ENCODE results near the gene MED15.
"Not testable (repeated sequence)": the region's sequence is repeated elsewhere in the genome, so short reads cannot be mapped to it uniquely, and the experiment has no call there.

DNA sequence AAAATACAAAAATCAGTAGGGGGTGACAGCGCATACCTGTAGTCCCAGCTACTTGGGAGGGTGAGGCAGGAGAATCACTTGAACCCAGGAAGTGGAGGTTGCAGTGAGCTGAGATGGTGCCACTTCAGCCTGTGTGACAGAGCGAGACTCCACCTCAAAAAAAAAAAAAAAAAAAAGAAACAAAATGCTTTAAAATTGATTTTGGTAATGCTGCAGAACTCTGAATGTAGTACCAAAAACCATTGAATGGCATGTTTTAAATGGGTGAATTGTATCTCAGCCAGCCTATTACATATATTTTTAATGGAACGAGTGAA lies 37.9 kb downstream of the MED15 start:
- TF ChIP-seq, protein P1, sequence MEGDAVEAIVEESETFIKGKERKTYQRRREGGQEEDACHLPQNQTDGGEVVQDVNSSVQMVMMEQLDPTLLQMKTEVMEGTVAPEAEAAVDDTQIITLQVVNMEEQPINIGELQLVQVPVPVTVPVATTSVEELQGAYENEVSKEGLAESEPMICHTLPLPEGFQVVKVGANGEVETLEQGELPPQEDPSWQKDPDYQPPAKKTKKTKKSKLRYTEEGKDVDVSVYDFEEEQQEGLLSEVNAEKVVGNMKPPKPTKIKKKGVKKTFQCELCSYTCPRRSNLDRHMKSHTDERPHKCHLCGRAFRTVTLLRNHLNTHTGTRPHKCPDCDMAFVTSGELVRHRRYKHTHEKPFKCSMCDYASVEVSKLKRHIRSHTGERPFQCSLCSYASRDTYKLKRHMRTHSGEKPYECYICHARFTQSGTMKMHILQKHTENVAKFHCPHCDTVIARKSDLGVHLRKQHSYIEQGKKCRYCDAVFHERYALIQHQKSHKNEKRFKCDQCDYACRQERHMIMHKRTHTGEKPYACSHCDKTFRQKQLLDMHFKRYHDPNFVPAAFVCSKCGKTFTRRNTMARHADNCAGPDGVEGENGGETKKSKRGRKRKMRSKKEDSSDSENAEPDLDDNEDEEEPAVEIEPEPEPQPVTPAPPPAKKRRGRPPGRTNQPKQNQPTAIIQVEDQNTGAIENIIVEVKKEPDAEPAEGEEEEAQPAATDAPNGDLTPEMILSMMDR (IDR thresholded peaks at IDR 0.05), result not testable (repeated sequence)
- TF ChIP-seq POLR2A (IDR thresholded peaks at IDR 0.05), result not testable (repeated sequence)

All from lower leg skin (tissue), 3 donors.